Hindlimb muscle (tissue), 1 donor: ENCODE results near the gene FUT3. TPM values are rescaled to one million over a fixed set of nuclear protein-coding genes. Genes with fewer than 3 reads are reported as not detected.
"Not testable (repeated sequence)": the region's sequence is repeated elsewhere in the genome, so short reads cannot be mapped to it uniquely, and the experiment has no call there.

Experiments used
- DNase-seq: peaks from one replicate; pipeline ENCODE4 v3.0.0-alpha.2; 2013
- polyA plus RNA-seq: library from polyadenylated mRNA; unstranded; fragments of 120-200 nt; gene quantifications from one replicate; pipeline ENCODE4 v1.2.1, GENCODE V29; 2013; ENCODE audit not compliant: insufficient read length

The FUT3 gene
- 0.19 TPM for polyA plus RNA-seq

DNA sequence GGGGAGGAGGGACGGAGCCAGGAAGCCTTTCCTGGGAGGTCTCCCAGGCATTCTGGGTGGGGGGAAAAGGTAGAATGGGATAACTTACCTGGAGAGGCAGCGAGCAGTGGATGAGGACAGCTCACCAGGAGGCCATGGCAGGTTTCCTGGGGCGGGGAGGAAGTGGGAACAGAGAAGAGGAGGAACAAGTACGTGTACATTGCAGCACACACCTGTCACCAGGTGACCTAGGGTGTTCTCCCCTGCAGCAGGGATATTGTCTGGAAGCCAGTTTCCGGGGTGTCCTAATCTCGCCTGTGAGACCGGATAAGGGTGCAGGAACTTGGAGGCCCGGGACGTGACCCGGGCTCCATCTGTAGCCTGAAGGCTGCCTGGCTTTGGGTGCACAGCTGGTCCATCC, at the start of gene FUT3:
Gene FUT3 (minus strand): TSS at position 148 of the 400 bp plus-strand sequence.
- no peak for DNase-seq

DNA sequence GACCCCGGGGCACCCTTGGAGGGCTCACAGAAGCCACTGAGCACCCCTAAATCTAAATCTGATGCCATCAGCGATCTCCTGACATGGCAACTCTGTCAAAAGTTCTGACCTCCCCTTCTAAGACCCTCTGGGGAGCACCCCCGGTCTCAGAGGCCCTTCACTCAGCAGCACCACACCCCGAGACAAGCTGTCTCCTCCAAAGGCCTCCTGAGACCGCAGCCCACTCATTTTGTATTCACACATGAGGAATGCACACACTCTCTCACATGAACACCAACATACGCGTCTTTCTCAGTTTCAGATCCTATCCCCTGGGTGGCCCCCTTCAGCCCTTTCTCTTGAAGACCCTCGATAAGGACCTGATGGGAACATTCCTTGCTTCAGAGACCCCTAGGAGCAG, 49.7 kb upstream of the FUT3 start:
- DNase-seq: no peak

GRCh38 chr19:5899728-5900526, 48.7 kb upstream of the FUT3 start:
- no peak for DNase-seq

GRCh38 chr19:5897189-5897969, 46.1 kb upstream of the FUT3 start:
- DNase-seq: no peak

- no peak for DNase-seq
Observed at GRCh38 chr19:5896365-5897076, 45.3 kb upstream of the FUT3 start.

- DNase-seq: no peak
Observed at GRCh38 chr19:5895890-5896289, 44.6 kb upstream of the FUT3 start.

DNA sequence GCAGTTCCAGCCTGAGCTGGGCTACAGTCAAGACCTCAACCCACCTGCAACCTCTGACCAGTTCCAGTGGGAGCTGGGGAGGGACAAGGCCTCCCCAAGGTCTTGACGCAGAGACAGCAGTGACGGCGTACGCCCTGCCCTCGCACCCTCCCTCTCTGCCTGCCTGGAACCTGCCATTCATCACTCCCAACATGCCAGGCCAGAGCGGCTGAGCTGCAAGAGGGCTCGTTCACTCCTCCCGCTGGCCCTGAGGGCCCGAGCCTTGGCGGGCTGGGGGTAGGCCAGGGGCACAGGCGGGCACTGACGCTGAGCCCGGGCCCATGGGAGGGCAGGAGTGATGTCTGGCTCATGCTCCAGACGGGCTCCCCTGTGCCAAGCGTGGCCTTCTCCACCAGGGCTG, 44.2 kb upstream of the FUT3 start:
- no peak for DNase-seq

DNA sequence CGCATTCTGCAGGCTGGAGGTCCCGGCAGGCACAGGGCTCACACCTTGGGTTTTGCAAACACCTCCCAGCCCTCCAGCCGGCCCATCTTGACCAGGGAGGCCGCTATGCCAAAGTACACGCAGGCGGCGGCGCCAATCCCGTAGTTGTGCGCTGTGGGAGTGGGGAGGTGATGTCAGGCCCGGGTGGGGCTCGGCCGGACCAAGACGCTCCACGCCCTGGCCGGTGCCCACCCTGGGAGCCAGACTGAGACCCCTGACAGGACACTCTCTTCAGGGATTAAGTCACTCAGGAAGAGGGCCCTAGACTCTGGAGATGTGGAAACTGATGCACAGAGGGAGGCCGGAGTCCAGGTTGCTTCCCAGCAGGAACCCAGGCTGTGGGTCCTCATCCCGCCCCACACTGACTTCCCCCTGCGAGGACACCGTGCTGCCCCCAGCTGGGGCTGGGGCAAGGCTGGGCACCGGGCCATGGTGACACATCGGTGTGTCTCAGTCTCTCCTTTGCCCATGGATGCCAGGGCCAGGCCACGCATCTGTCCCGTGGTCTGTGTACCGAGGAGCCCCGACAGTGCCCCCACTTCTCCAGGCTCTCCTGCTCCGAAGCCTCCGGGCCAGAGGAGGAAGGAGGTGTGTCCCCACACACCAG, 43.6 kb upstream of the FUT3 start:
- no peak for DNase-seq

DNA sequence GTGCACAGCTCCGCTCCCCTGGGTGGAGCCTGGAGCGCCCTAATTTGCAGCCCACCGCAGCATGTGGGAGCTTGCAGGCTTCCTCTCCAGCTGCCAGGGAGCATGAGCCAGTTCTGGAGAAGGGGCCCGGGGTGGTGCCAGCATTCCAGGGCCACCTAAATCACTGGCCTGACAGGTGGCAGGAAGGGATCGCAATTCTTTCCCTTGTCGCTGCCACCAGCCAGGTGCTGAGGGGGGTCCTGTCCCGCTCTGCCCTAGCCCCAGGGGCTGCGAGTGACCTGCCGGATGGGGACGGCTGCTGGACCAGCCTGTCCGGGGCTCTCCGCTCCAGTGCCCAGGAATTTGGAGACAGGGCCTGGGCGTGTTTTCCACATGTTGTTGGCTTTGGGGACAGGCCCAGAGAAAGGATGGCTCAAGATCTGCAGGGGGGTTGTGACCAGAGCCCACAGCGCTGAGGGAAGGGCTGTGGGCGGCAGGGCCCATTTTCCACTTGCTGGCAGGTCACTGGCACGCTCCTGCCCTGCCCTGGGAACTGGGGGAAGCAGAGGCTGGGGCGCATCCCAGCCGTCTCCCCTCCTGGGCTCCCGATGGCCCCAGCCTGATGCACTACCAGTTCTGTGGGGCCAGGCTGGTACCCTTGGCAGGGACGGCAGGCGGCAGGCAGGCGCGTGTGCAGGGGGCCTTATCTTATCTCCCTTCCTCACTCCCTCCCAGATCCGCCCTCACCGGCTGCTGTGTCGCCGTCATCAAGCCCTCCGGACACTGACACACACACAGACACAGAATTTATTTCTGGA, 42.9 kb upstream of the FUT3 start:
- DNase-seq: no peak

DNA sequence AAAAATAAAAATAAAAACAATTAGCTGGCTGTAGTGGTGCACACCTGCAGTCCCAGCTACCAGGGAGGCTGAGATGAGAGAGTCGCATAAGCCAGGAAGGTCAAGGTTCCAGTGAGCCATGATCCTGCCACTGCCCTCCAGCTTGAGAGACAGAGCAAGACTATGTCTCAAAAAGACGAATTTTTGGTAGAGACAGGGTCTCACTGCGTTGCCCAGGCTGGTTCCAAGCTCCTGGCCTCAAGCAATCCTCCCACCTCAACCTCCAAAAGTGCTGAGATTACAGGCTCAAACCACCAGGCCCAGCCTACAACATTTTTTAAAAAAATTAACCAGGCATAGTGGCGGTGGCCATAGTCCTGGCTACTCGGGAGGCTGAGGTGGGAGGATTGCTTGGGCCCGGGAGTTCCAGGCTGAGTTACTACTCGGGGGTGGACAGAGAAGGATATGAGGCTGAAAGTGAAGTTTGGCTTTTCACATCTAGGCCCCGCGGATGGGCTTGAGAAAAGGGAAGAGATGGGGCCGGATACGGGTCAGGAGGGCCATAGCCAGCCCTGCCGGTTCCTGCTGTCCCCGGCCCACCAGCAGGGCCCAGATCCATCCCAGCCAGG, 42.2 kb upstream of the FUT3 start:
- no peak for DNase-seq

DNA sequence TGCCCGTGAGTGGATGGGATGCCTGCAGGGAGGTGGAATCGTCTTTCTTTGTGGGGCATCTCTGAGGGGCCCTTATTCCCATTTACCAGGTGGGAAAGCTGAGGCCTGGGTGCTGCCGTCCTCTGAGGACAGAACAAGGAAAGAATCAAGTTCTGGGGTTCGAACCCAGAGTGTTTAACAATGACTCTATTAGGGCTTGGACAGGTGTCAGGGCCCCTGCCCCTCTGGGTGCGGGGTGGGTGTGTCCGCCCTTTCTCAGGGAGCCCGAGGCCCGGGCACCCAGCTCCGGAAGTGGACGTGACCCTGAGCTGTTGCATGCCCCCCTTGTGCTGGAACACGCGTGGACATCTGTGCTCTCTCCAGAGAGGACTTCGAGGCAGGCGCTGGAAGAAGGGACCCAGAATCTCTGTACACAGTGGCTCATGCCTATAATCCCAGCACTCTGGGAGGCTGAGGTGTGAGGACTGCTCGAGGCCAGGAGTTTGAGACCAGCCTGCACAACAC, 41.6 kb upstream of the FUT3 start:
- no peak for DNase-seq

- no peak for DNase-seq
Observed at GRCh38 chr19:5891938-5892771, 40.9 kb upstream of the FUT3 start.

DNA sequence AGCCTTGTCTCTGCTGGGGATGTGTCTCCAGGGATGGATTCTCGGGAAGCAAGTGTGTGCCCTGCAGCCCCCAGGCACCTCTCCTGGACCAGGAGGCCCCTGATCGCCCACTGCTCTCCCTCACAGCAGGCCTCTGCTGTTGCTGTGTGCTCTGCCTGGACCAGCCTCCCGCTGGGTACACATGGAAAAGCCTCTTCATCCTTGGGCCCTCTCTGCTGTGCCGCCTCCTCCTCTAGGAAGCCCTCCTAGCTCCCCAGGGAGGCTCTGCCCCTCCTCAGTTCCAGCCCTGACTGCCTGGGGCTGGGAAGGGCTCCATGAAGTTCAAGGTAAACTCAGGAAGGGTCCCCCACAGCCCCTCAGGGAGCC, 40.3 kb upstream of the FUT3 start:
- DNase-seq: no peak

- no peak for DNase-seq
Observed at GRCh38 chr19:5890099-5890498, 38.9 kb upstream of the FUT3 start.

GRCh38 chr19:5889288-5889971, 38.2 kb upstream of the FUT3 start:
- no peak for DNase-seq

DNA sequence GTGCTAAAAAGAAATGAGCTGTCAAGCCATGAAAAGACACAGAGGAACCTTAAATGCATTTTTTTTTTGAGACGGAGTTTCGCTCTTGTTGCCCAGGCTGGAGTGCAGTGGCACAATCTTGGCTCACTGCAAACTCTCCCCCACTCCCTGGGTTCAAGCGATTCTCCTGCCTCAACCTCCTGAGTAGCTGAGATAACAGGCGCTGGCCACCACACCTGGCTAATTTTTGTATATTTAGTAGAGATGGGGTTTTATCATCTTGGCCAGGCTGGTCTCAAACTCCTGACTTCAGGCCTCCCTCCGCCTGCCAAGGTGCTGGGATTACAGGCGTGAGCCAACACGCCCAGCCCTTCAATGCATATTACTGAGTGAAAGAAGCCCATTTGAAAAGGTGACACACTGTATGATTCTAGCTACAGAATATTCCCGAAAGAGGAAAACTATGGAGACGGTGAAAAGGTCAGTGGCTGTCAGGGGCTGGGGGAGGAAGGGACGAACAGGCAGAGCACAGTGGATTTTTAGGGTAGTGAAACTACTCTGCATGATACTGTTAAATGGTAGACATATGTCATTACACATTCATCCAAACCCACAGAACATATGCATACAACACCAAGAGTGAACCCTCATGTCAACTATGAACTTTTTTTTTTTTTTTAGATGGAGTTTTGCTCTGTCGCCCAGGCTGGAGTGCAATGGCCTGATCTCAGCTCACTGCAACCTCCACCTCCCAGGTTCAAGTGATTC, 33.0 kb upstream of the FUT3 start:
- DNase-seq: not testable (repeated sequence)

- not testable (repeated sequence) for DNase-seq
Observed at GRCh38 chr19:5883157-5883873, 32.1 kb upstream of the FUT3 start.

- DNase-seq: no peak
Observed at GRCh38 chr19:5882421-5882968, 31.2 kb upstream of the FUT3 start.
